GM21619 (cell line): ENCODE results near the gene SMAD1.
"Not testable (repeated sequence)": the region's sequence is repeated elsewhere in the genome, so short reads cannot be mapped to it uniquely, and the experiment has no call there.

Source experiments
- ATAC-seq: cut with Tn5 transposase; IDR thresholded peaks from one replicate; pipeline ENCODE4 v1.9.1; 2021; ENCODE audit not compliant: unreplicated experiment

SMAD1 gene

DNA sequence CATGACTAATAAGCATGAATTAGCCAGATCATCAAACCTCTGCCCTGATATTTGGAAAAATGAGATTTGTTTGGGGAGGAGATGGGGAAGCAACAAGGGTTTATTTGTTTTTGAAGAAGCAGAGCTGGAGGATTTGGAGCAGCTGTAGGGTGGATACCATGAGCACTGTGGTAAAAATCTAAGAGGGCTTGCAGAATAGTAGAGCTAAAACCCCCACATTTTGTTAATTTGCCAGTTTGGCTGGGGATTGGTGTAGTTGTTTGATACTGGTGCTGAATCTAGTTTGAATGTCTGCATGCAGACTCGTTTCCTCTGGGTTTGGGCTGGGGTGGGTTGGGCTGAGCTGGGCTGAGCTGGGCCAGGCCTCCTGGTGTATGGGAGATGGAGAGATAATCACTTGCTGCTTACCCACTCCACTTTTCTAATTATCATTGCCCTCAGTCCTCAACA, 43.7 kb downstream of the SMAD1 start:
- ATAC-seq = no peak

DNA sequence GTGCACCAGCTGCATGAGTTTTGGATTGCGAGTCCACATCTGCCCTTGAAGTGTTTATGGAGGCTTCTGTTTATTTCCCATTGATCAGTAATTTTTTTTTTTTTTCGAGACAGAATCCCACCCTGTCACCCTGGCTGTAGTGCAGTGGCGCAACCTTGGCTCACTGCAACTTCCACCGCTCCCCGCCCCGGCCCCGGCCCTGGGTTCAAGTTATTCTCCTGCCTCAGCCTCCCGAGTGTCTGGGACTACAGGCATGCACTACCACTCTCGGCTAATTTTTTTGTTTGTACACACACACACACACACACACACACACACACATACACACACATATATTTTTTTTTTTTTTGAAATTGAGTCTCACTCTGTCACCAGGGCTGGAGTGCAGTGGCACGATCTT, 46.1 kb downstream of the SMAD1 start:
- no peak for ATAC-seq

DNA sequence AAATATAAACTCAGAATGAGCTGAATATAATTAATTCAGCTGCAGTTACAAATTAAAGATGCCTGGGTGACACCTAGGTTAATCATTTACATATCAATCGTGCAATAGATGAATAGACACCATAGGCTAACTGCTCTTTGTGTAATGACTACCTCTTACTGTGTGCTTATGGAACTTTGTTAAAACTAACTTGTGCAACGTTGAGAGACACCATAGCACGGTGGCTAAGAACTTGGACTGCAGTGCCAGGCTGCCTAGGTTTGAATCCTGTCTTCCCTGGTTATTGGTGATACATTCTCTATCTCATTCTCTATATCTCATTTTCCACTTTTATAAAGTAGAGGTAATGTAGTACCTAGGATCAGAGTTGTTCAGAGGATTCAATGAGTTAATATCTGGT, 46.9 kb downstream of the SMAD1 start:
- ATAC-seq = no peak

DNA sequence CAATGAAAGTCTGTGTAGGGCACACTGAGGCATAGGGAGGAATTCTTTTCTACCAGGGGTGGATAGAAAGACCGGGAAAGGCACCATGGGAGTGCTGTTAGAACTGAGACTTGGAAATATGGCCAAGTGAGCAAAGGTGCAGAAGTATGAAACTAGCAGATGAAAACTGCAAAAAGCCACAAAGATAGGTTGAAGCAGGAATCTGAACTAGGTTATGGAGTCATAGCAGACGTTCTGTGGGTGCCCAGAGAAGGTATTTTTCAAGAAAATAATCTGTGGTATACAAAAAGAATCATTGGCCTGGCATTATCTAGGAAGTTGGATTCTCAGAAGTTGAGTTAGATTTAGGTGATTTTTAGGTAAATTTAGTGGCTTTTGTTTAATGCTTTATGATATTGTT, 48.5 kb downstream of the SMAD1 start:
- ATAC-seq = peak; percentile 52

DNA sequence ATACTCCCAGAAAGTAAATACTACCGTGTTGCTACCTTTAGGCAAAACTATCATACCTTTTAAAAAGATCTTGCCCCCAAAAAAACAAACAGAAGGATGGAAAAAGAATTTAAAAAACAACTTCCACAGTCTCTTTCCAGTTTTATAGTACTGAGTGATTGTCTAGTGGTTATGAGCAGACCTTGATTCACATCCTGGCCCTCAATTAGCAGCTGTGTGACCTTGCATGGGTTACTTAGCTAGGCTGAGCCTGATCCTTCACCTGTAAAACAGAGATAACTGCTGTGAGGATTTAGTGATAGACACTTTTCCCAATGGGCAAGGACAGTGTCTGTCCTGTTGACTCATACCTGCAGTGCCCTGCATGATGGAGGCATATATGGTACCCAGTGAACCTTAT, 49.0 kb downstream of the SMAD1 start:
- no peak for ATAC-seq

DNA sequence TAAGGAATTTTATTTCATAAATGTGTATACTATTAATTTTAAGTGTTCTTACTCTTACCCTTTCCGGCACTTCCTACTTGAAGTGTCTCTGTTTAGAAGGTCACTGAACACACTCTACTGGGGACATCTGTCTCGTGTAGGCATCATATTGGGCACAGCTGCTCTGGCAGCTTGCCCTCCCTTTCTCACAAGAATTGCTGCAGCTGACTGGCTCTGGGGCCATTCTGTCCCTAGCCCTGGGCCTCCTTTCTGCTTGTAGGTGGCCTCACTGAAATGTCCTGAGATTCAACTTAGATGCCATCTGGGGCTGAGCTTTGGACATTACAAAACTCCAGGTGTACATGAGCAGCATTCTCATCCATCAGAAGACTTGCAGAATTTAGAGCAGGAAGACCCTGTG, 49.6 kb downstream of the SMAD1 start:
- no peak for ATAC-seq

DNA sequence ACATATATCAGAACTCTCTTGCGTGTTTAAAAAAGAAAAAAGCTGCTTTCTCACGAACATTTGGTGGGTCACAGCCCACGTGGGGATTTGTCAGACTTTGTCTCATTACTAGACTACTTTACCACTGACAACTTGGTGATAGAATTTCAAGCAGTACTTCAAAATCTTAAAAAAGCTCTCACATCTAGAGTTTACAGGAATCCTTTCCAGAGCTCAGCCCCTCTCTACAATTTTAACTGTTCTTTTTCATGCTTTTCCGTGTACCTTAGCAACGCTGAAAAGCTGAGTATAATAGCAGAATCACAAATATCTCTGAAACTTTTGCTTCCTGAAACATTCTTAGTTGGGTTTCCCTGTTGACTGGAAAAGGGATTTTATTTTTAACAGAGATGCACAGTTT, 50.2 kb downstream of the SMAD1 start:
- no peak for ATAC-seq

DNA sequence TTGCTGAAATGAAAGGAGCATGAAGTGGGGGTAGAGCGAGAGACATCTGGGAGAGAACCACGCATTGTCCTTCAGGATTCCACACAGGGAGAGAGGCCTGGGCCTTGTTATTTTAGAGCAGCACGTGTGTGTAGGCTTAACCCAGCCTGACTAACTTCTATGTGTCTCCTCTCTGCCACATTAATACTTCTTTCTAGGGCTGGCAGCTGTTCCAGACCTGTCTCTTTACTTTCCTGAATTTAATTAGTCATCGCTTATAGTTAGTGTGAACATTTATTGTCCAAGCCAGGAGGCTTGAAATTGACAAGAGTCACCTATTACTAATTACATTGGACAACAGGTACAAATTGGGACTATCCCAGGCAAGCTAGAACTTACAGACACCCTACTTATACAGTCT, 51.3 kb downstream of the SMAD1 start:
- no peak for ATAC-seq

DNA sequence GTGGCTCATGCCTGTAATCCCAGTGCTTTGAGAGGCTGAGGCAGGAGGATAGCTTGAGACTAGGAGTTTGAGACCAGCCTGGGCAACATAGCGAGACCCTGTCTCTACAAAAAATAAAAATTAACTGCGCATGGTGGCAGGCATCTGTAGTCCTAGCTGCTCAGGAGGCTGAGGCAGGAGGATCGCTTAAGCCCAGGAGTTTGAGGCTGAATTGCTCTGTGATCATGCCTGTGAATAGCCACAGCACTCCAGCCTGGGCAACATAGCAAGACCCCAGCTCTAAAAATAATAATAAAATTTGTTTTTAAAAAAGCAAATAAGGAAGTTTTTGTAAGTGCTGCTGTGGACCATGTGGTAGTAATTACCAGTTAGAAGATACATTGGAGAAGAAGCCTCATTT, 51.8 kb downstream of the SMAD1 start:
- ATAC-seq = not testable (repeated sequence)

DNA sequence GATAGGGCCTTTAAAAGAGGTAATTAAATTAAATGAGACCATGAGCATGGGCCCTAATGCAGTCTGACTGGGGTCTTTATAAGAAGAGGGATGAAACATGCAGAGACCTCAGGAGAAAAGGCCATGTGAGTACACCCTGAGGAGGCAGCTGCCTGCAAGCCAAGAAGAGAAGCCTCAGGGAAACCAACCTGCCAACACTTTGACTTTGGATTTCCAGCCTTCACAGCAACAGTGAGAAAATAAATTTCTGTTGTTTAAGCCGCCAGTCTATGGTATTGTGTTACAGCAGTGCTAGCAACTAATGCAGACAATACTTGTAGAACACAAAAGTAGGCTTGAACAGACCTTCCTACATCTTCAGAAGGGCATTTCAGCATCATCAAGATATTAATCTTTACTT, 52.3 kb downstream of the SMAD1 start:
- ATAC-seq = no peak

DNA sequence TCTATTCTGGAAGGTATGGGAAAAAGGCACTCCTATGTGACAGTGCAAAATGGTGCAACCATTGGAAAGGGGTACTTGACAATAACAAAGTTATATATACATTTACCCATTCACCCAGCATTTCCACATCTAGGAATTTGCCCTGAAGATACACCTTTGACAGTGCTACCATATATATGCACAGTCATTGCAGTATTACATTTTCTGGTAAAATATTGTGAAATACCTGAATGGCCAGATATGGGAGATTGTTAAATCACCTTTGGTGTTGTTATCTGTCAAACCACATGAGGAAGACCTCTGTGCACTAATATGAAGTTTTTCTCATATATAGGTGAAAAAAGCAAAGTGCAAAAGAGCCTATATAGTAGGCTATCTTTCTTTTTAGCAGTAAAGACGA, 53.5 kb downstream of the SMAD1 start:
- ATAC-seq = no peak

DNA sequence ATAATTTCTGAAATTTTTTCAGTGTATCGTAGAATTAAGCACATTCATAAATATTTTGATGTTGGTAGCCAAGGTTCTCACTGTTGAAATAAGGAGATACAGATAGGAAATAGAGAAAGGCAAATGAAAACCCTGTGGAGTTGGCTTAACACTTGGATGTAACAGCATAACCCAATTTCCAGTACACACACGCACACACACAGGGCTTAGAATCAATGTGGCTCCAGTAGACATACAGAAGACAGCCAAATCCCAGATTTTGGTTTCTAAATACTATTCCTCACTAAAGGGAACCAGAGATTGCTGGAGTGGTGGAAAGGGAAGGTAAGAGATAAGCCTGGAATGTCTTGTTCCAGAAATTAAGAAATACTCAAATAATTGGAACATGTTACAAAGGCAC, 54.4 kb downstream of the SMAD1 start:
- no peak for ATAC-seq

DNA sequence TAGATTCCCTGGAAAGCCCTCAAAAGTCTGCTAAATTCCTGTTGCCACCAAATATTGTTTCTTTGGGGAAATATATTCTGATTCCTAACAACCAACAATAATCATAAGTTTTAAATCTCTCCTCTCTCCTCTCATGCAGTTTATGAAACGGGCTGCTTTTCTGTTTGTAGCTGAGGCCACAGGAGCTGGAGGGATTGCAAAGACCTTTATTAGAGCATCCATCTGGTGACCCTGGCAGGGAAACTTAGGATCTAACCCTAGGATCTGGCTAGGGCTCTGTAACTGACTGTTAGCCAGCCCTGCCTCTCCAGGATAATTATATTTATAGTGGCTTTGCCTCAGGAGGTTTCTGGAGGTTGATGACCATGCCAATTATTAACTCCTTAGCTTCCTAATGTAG, 56.9 kb downstream of the SMAD1 start:
- no peak for ATAC-seq

DNA sequence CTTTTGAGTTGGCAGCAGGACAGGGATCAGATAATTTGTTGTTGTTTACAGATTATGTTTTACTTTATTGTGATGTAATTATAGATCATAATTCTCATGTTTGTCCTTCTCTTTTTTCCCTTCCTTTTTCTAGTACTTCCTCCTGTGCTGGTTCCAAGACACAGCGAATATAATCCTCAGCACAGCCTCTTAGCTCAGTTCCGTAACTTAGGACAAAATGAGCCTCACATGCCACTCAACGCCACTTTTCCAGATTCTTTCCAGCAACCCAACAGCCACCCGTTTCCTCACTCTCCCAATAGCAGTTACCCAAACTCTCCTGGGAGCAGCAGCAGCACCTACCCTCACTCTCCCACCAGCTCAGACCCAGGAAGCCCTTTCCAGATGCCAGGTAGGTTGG, 58.0 kb downstream of the SMAD1 start:
- no peak for ATAC-seq

DNA sequence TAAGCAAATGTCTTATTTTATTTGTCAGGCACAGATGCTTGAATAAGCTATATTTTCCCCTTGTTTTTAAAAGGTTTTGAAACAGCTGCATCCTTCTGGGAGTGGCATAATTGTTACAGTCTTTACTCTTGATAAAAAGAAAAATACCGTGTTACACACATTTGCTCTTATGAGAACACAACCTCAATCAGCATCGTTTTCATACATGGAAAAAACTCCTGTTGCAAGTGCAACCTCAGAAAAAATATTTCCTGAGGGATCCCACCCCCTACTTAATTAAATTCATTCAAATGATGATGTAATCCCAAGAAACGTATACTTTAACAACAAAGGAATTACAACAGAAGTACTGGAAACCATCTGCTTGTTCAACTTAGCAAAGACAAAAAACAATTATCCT, 58.6 kb downstream of the SMAD1 start:
- ATAC-seq = no peak

DNA sequence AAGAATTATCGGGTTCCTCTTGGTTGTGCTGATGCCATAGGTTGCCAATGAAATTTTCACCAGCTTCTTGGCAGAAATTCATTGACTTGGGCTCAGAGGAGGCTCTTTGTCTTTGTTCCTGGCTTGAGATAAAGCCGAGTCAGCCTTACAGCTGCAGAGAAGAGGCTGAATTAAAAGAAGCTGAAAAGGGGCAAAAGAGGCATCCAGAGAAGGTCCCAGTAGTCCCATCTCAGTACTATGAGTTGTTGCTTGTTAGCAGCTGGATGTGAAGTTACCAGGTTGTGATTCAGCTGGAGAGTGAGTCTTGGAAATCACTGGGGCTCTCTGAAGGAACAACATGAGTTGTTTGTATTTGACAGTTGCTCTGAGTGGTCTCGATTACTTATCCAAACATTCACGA, 59.7 kb downstream of the SMAD1 start:
- no peak for ATAC-seq

DNA sequence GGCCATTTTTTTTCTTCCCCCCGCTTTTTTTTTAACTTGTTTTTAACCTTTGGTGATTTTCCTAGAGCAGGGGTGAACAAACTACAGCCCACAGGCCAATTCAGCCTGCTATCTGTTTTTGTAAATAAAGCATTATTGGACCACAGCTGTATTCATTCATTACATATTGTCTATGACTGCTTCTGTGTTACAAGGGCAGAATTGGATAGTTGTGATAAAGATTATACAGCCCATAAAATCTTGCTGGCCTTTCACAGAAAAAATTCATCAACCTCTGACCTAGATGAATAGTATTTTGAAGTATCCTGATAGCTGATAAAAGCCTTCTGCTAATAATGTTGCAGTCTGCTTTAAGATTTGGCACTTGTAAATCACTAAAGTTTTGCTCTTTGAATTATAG, 63.4 kb downstream of the SMAD1 start:
- ATAC-seq = no peak

DNA sequence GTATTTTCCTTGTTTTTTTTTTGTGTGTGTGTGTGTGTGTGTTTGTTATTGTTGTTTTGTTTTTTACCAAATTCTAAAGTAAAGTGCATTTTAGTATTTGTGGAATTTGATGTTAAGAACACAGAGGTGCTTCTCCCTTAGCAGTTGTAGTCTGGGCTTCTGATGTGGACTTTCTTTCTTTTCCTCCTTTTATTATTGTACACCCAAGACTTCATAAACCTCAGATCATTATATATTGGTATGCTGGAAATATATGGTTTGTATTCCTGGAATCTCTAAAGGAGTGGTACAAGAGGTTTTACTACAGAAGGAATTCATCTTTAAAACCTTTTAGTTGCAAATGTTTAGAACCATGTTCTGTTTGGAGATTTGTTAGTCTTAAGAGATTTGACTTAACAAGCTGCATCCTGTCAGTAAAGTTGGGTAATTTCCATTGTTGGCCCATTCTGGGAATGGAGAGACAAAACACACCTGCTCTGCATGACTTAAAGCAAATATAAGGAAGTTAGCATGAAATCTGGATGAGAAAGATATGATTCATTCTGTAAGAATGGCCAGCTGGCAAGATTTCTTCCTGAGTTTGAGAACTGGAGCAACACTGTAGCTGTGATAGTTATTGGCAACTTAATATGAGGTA, 64.0 kb downstream of the SMAD1 start:
- no peak for ATAC-seq

DNA sequence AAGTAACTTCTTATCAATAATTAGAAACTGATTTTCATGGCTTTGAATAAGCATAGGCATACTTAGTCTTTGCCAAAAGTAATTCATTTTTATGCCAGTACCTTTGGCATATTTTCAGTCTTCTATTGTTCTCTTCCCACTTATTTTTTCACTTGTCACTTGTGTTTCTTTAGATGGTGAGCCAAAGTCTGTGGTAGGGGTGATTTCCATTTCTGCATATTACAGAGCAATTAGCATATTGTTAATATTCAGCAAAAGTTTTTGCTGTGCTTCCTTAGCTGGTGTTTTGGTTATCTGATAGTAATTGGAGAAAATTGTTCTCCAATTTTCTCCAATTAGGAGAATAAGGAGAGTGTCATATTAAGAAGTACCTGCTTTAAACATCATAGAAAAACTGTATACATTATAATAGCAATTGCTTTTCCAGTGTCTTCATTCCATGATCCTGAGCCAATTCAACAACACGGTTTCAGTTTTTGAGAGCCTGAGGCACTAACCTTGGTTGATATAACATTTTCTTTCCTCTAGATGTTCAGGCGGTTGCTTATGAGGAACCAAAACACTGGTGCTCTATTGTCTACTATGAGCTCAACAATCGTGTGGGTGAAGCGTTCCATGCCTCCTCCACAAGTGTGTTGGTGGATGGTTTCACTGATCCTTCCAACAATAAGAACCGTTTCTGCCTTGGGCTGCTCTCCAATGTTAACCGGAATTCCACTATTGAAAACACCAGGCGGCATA, 64.7 kb downstream of the SMAD1 start:
- ATAC-seq = no peak

DNA sequence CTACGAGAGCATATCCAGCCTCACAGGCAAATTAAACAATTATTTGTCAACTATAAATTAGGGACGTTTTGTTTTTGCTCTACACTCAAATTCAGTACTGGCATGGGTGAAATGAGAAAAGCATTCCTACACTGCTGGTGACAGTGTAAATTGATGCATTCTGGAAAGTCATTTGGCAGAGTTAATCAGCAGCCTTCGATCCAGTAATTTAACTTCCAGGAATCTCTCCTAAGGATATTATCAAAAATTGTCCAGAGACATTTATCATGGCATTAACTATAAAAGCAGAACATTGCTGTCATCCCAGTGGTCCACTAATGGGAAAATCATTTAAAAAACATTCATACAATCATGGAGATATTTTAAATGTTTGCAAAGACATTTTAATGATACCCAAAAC, 70.0 kb downstream of the SMAD1 start:
- ATAC-seq = no peak

DNA sequence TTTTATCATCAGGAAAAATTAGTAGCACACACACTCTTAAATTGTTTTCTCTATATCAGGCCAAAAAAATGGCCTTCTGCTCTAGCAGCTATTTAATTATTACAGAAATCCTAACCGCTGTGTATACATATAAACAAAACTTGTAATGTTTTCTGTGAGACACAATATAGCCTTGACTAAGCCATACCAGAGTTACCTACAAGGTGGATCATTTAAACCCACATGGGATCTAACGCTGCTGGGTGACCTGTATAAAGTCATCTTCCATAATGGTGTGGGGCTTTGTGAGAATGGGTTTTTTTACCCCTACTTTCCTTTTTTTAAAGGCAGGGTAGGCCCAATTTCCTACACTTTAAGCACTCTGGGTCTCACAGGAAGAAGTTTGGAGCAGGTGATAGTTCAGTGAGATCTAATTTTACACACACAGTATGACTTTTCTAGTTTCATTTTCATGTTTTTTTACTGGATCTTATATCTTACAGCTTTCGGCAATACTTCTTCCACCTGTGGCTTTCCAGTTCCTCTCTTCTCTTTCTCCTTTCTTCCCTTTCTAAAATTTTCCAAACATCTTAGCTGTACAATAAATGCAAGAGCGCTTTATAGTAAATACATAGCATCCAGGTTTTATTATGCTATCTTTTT, 70.6 kb downstream of the SMAD1 start:
- ATAC-seq = peak; percentile 87

DNA sequence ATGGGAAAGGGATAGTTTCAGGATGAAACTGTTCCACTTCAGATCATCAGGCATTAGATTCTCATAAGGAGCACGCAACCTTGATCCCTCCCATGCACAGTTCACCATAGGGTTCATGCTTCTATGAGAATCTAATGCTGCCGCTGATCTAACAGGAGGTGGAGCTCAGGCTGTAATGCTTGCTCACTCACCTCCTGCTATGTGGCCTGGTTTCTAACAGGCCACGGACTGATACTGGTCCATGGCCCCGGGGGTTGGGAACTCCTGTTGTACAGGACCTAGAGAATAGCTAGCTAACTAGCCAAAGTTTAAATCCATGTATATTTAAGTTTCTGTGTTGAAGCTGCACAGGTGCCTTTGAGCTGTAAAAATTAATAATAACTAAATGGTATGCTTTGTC, 71.7 kb downstream of the SMAD1 start:
- no peak for ATAC-seq
